ENCODE data around the gene LMAN2.

LMAN2 gene

GRCh38 chr5:177364159-177364962 is 12.9 kb upstream of the LMAN2 start:
- no CpG with 5 or more reads among the region's 11 CpGs for WGBS, 2 donors (ENCODE audit: extremely low coverage in 2 of 2, insufficient read length in 2 of 2, insufficient replicate concordance in 1 of 2)

GRCh38 chr5:177363565-177363964 is 12.1 kb upstream of the LMAN2 start:
- Histone ChIP-seq H2AK5ac (ENCODE audit: low read depth, low read length) (no peak overlapping the region), H4K91ac (ENCODE audit: low read depth, low read length, poor library complexity) (no peak overlapping the region), H3K4me2 (ENCODE audit: insufficient read depth, low read length, poor library complexity, severe bottlenecking) (peak overlapping the region; percentile 64), H2BK5ac (ENCODE audit: low read length) (no peak overlapping the region), H3K9ac (ENCODE audit: low read depth, low read length, poor library complexity) (no peak overlapping the region), H2AFZ (ENCODE audit: low read length) (peak overlapping the region; percentile 93), H3K27ac (replicated peaks; ENCODE audit: low read length) (no peak overlapping the region), H3K36me3 (replicated peaks in 1 of 2; ENCODE audit: control insufficient read depth in 2 of 2, insufficient read depth in 2 of 2, low read length in 2 of 2) (no peaks in the 10 kb centered on the region), H3K79me1 (ENCODE audit: low read depth, low read length) (no peaks in the 10 kb centered on the region), H3K23ac (ENCODE audit: low read depth, low read length, poor library complexity) (no peak overlapping the region), H3K14ac (ENCODE audit: low read length) (no peak overlapping the region), H3K4me1 (ENCODE audit: control insufficient read depth in 2 of 2, insufficient read depth in 1 of 2, low read depth in 1 of 2, low read length in 2 of 2) (peaks cover 18 to 38% of the 10 kb centered on the region in 2 donors), H4K8ac (ENCODE audit: low read depth, low read length) (no peak overlapping the region), H3K27me3 (ENCODE audit: control insufficient read depth in 3 of 3, insufficient read depth in 3 of 3, low read depth in 1 of 3, low read length in 3 of 3) (peaks cover 0 to 26% (median 0%) of the 10 kb centered on the region in 3 experiments), H3K4ac (ENCODE audit: low read length) (no peak overlapping the region), H2BK120ac (ENCODE audit: low read depth, low read length) (no peak overlapping the region), H2BK15ac (ENCODE audit: low read length) (no peak overlapping the region), H3K18ac (ENCODE audit: low read length) (no peak overlapping the region), H2BK12ac (ENCODE audit: low read length) (no peak overlapping the region), H3K9me3 (replicated peaks in 1 of 2; ENCODE audit: control insufficient read depth in 2 of 2, insufficient read depth in 1 of 2, low read depth in 1 of 2, low read length in 2 of 2) (peaks cover 0 to 2% of the 10 kb centered on the region in 2 donors), H3K4me3 (ENCODE audit: low read length in 2 of 2) (no peak overlapping the region)
- no CpG with 5 or more reads among the region's 10 CpGs for WGBS, 2 donors (ENCODE audit: extremely low coverage in 2 of 2, insufficient read length in 2 of 2, insufficient replicate concordance in 1 of 2)
- DNase-seq (ENCODE audit: low spot score): no peak

More at GRCh38 chr5:177364159-177364962, 12.9 kb upstream of the LMAN2 start:
- Histone ChIP-seq H2BK12ac (ENCODE audit: low read length) (peak overlapping the region; percentile 64), H3K79me1 (ENCODE audit: low read depth, low read length) (no peaks in the 10 kb centered on the region), H3K4me3 (ENCODE audit: low read length in 2 of 2) (no peak overlapping the region), H2AK5ac (ENCODE audit: low read depth, low read length) (peak overlapping the region; percentile 64), H3K4ac (ENCODE audit: low read length) (no peak overlapping the region), H2BK5ac (ENCODE audit: low read length) (no peak overlapping the region), H3K36me3 (replicated peaks in 1 of 2; ENCODE audit: control insufficient read depth in 2 of 2, insufficient read depth in 2 of 2, low read length in 2 of 2) (no peaks in the 10 kb centered on the region), H3K4me1 (ENCODE audit: control insufficient read depth in 2 of 2, insufficient read depth in 1 of 2, low read depth in 1 of 2, low read length in 2 of 2) (peaks cover 18 to 31% of the 10 kb centered on the region in 2 donors), H4K8ac (ENCODE audit: low read depth, low read length) (no peak overlapping the region), H3K18ac (ENCODE audit: low read length) (peak overlapping the region; percentile 32), H3K14ac (ENCODE audit: low read length) (no peak overlapping the region), H3K4me2 (ENCODE audit: insufficient read depth, low read length, poor library complexity, severe bottlenecking) (no peak overlapping the region), H3K27ac (replicated peaks; ENCODE audit: low read length) (no peak overlapping the region), H3K9ac (ENCODE audit: low read depth, low read length, poor library complexity) (no peak overlapping the region), H3K9me3 (replicated peaks in 1 of 2; ENCODE audit: control insufficient read depth in 2 of 2, insufficient read depth in 1 of 2, low read depth in 1 of 2, low read length in 2 of 2) (peaks cover 0 to 2% of the 10 kb centered on the region in 2 donors), H4K91ac (ENCODE audit: low read depth, low read length, poor library complexity) (no peak overlapping the region), H2AFZ (ENCODE audit: low read length) (no peak overlapping the region), H3K27me3 (ENCODE audit: control insufficient read depth in 3 of 3, insufficient read depth in 3 of 3, low read depth in 1 of 3, low read length in 3 of 3) (peaks cover 0 to 28% (median 0%) of the 10 kb centered on the region in 3 experiments), H3K23ac (ENCODE audit: low read depth, low read length, poor library complexity) (no peak overlapping the region), H2BK120ac (ENCODE audit: low read depth, low read length) (no peak overlapping the region), H2BK15ac (ENCODE audit: low read length) (peak overlapping the region; percentile 90)
- DNase-seq (ENCODE audit: low spot score): no peak

GRCh38 chr5:177362610-177363507 is 11.4 kb upstream of the LMAN2 start:
- Histone ChIP-seq H2BK120ac (ENCODE audit: low read depth, low read length) (peak overlapping the region; percentile 40), H3K9ac (ENCODE audit: low read depth, low read length, poor library complexity) (peak overlapping the region; percentile 89), H3K4me2 (ENCODE audit: insufficient read depth, low read length, poor library complexity, severe bottlenecking) (peak overlapping the region; percentile 64), H2AFZ (ENCODE audit: low read length) (peak overlapping the region; percentile 93), H3K27ac (replicated peaks; ENCODE audit: low read length) (no peak overlapping the region), H3K4ac (ENCODE audit: low read length) (no peak overlapping the region), H3K18ac (ENCODE audit: low read length) (peak overlapping the region; percentile 99), H3K9me3 (replicated peaks in 1 of 2; ENCODE audit: control insufficient read depth in 2 of 2, insufficient read depth in 1 of 2, low read depth in 1 of 2, low read length in 2 of 2) (no peaks in the 10 kb centered on the region), H2BK5ac (ENCODE audit: low read length) (no peak overlapping the region), H3K4me1 (ENCODE audit: control insufficient read depth in 2 of 2, insufficient read depth in 1 of 2, low read depth in 1 of 2, low read length in 2 of 2) (peaks cover 18 to 45% of the 10 kb centered on the region in 2 donors), H2AK5ac (ENCODE audit: low read depth, low read length) (peak overlapping the region; percentile 16), H3K4me3 (ENCODE audit: low read length in 2 of 2) (peak overlapping the region; percentile 35 to 87), H4K91ac (ENCODE audit: low read depth, low read length, poor library complexity) (no peak overlapping the region), H3K23ac (ENCODE audit: low read depth, low read length, poor library complexity) (peak overlapping the region; percentile 44), H3K36me3 (replicated peaks in 1 of 2; ENCODE audit: control insufficient read depth in 2 of 2, insufficient read depth in 2 of 2, low read length in 2 of 2) (no peaks in the 10 kb centered on the region), H2BK15ac (ENCODE audit: low read length) (peak overlapping the region; percentile 93), H2BK12ac (ENCODE audit: low read length) (peak overlapping the region; percentile 7), H3K79me1 (ENCODE audit: low read depth, low read length) (no peaks in the 10 kb centered on the region), H3K14ac (ENCODE audit: low read length) (peak overlapping the region; percentile 95), H3K27me3 (ENCODE audit: control insufficient read depth in 3 of 3, insufficient read depth in 3 of 3, low read depth in 1 of 3, low read length in 3 of 3) (peaks cover 0 to 19% (median 0%) of the 10 kb centered on the region in 3 experiments), H4K8ac (ENCODE audit: low read depth, low read length) (no peak overlapping the region)
- DNase-seq (ENCODE audit: low spot score): peak; percentile 55
- WGBS, 2 donors (ENCODE audit: extremely low coverage in 2 of 2, insufficient read length in 2 of 2, insufficient replicate concordance in 1 of 2): 100% methylated on average over 1 of the region's 59 CpGs; no CpG with 5 or more reads in 1 of the 2 donors

- H3K79me1 ChIP-seq (ENCODE audit: low read depth, low read length): no peaks in the 10 kb centered on the region
- H3K4me2 ChIP-seq (ENCODE audit: insufficient read depth, low read length, poor library complexity, severe bottlenecking): no peak overlapping the region
- no peak overlapping the region for H3K18ac ChIP-seq (ENCODE audit: low read length)
- no peaks in the 10 kb centered on the region for H3K9me3 ChIP-seq (replicated peaks in 1 of 2; ENCODE audit: control insufficient read depth in 2 of 2, insufficient read depth in 1 of 2, low read depth in 1 of 2, low read length in 2 of 2)
- no peak overlapping the region for H3K14ac ChIP-seq (ENCODE audit: low read length)
- no peak overlapping the region for H3K9ac ChIP-seq (ENCODE audit: low read depth, low read length, poor library complexity)
- H2BK120ac ChIP-seq (ENCODE audit: low read depth, low read length): no peak overlapping the region
- no peak for DNase-seq (ENCODE audit: low spot score)
- H2BK5ac ChIP-seq (ENCODE audit: low read length): no peak overlapping the region
- peak overlapping the region; percentile 93 for H2AFZ ChIP-seq (ENCODE audit: low read length)
- H2BK15ac ChIP-seq (ENCODE audit: low read length): peak overlapping the region; percentile 93
- no peak overlapping the region for H3K27ac ChIP-seq (replicated peaks; ENCODE audit: low read length)
- no peak overlapping the region for H4K8ac ChIP-seq (ENCODE audit: low read depth, low read length)
- H3K23ac ChIP-seq (ENCODE audit: low read depth, low read length, poor library complexity): no peak overlapping the region
- H3K4me3 ChIP-seq (ENCODE audit: low read length in 2 of 2): no peak overlapping the region
- no peaks in the 10 kb centered on the region for H3K36me3 ChIP-seq (replicated peaks in 1 of 2; ENCODE audit: control insufficient read depth in 2 of 2, insufficient read depth in 2 of 2, low read length in 2 of 2)
- H3K4me1 ChIP-seq (ENCODE audit: control insufficient read depth in 2 of 2, insufficient read depth in 1 of 2, low read depth in 1 of 2, low read length in 2 of 2): peaks cover 13 to 50% of the 10 kb centered on the region in 2 donors
- no peak overlapping the region for H3K4ac ChIP-seq (ENCODE audit: low read length)
- H3K27me3 ChIP-seq (ENCODE audit: control insufficient read depth in 3 of 3, insufficient read depth in 3 of 3, low read depth in 1 of 3, low read length in 3 of 3): peaks cover 0 to 14% (median 3%) of the 10 kb centered on the region in 3 experiments
- no CpG with 5 or more reads among the region's 8 CpGs for WGBS, 2 donors (ENCODE audit: extremely low coverage in 2 of 2, insufficient read length in 2 of 2, insufficient replicate concordance in 1 of 2)
- H2BK12ac ChIP-seq (ENCODE audit: low read length): peak overlapping the region; percentile 93
- H2AK5ac ChIP-seq (ENCODE audit: low read depth, low read length): peak overlapping the region; percentile 16
- H4K91ac ChIP-seq (ENCODE audit: low read depth, low read length, poor library complexity): no peak overlapping the region
These were observed 10.8 kb upstream of the LMAN2 start for GRCh38 chr5:177362292-177362609.

Measured in neuronal stem cell (in vitro differentiated cells).